Measurements from ENCODE around the gene PROB1. TPM values are rescaled to one million over a fixed set of nuclear protein-coding genes. Genes with fewer than 3 reads are reported as not detected.
"Not testable (repeated sequence)": the region's sequence is repeated elsewhere in the genome, so short reads cannot be mapped to it uniquely, and the experiment has no call there.

Gene PROB1
- total RNA-seq, 1 donor from 2014 or later, result 3.0 TPM

- DNase-seq (ENCODE audit: low spot score), result no peak
Measured at GRCh38 chr5:139378101-139378825, 16.6 kb downstream of the PROB1 start.

GRCh38 chr5:139377226-139377625 is 17.7 kb downstream of the PROB1 start:
- no peak for DNase-seq (ENCODE audit: low spot score)

- DNase-seq (ENCODE audit: low spot score), result no peak
Measured at GRCh38 chr5:139376364-139376763, 18.5 kb downstream of the PROB1 start.

DNA sequence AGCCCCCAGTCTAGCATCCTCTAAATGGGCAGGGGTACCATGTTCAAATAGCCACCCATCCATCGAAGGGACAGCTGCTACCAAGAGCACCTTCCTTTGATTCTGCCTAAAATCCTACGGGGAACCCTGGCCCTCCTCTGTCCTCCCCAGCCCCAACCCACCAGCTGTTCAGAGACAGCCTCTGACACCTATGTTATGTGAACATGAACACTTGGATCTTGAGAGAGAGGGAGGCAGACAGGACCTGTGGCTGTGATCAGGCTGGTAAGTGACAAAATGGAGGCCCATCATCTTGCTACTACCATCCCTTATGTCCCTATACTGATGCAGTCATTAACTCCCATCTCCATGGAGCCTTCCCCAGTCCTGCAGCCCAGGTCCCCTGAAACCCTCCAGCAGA is 20.0 kb downstream of the PROB1 start:
- no peak for DNase-seq (ENCODE audit: low spot score)

DNA sequence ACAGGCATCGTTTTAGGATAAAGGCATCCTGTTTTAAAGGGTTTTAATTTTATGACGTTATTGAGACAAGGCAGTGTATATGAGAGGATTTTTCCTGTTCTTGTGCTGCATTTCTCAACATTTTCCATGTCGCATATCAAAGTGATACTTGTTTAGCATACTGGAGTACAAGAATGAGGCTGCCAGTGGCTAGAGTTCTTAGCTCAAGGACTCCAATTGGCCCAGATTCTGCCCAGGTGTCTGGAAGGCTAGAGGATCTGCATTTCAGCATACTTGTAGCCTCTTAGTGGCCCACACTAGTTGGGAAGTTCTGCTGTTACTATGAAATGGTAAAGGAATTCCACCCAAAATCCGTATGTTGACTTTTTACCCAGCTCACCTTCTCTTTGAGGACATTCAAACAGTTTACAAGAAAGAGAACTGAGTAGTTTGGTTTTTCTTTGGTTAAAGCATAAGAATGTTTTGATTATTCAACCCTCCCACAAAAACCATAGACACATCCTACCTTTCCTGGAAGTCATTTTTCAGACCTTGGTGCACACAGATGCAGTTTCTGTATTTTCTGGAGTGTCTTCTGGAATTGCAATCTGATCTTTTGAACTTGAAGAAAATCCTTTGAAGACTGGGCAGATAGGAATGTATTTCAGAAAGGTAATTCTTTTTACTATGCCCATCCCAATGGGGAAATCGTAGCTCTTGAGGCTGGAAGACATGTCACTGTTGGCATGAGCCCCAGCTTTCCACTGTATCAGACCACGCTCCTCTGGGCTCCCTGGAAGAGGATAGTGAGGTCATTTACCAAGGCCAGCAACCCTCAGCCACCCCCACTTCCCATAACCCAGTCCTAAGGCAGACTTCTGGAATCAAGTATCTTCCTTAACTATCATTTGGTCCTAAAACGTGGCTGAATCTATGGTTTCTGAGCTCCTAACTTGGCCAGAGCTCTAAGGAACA is 23.1 kb downstream of the PROB1 start:
- no peak for DNase-seq (ENCODE audit: low spot score)

DNA sequence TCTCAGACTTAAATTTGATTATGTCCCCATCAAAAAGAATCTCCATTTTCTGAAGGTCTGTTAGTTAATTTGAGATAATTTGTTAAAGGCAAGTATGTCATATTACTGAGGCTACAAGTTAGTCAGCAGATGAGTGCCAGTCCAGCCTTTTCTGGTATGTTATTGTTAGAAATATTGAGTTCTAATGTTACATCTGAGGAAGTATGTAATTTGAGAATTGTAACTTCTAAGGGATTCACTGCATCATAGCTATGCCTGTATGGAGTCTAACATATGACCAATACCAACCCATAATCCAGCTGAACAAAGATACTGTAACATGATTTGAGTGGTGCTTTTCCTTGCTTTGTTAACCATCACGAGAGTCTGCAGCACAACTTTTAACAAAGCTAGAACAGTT is 25.7 kb downstream of the PROB1 start:
- DNase-seq (ENCODE audit: low spot score), result no peak

GRCh38 chr5:139368613-139369012 is 26.3 kb downstream of the PROB1 start:
- no peak for DNase-seq (ENCODE audit: low spot score)

DNA sequence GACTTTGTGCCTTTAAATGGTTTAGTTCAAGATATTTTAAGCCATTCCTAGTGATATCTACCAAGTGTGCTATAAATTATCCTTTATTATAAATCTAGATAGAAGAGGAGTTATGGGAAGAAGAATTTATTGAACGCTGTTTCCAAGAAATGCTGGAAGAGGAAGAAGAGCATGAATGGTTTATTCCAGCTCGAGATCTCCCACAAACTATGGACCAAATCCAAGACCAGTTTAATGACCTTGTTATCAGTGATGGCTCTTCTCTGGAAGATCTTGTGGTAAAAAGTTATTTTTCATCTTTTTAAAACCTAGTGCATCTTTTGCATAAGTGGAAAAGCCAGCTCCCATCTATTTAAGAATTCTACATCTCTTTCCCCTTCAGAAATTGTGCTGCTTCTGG is 30.4 kb downstream of the PROB1 start:
- DNase-seq (ENCODE audit: low spot score), result no peak

GRCh38 chr5:139363937-139364336 is 31.0 kb downstream of the PROB1 start:
- DNase-seq (ENCODE audit: low spot score), result no peak

DNA sequence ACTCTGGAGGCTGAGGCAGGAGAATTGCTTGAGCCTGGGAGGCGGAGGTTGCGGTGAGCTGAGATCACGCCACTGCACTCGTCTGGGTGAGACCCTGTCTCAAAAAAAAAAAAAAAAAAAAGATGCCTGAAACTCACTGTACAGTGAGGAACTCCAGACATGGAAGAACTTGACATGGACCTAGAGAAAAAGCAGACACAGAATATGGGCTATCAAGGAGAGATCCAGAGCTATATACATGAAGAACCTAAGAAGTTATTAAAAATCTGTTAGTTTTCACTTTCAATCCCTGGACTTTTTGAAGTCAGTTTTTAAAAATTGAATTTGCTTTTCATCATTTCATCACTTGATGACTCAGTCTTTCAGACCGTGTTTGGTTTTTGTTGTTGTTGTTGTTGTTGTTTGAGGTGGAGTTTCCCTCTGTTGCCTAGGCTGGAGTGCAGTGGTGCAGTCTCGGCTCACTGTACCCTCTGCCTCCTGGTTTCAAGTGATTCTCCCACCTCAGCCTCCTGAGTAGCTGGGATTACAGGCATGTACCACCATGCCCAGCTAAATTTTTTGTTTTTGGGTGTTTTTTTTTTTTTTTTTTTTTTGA is 33.0 kb downstream of the PROB1 start:
- no peak for DNase-seq (ENCODE audit: low spot score)

DNA sequence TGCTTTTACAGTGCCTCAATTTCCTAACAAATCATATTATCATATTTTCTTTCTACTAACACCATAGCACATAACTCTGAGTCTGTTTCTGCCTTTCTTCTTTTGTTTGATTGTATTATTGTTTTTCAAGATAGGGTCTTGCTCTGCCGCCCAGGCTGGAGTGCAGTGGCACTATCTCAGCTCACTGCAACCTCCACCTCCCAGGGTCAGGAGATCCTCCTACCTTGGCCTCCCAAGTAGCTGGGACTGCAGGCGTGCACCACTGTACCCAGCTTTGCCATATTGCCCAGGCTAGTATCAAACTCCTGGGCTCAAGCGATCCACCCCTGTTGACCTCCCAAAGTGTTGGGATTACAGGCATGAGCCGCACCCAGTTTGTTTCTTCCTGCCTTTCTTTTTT is 34.5 kb downstream of the PROB1 start:
- DNase-seq (ENCODE audit: low spot score), result no peak

DNA sequence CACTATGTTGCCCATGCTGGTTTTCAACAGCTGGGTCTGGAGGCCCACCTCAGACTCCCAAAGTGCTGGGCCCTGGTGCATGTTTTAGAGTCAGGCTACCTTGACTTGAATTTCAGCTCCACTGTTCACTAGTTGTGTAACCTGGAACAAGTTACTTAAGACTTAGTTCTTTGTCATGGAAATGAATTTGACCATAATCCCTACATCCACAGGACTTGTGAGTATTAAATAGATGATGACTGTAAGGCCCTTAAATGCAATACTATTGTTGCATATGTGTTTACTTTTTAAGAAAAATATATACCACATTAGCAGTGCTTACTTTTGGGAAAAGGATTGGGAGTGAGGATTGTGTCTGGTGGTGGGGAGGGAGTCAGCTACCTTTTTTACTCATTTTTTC is 36.8 kb downstream of the PROB1 start:
- DNase-seq (ENCODE audit: low spot score), result no peak

- DNase-seq (ENCODE audit: low spot score), result not testable (repeated sequence)
Measured at GRCh38 chr5:139355900-139356299, 39.0 kb downstream of the PROB1 start.

DNA sequence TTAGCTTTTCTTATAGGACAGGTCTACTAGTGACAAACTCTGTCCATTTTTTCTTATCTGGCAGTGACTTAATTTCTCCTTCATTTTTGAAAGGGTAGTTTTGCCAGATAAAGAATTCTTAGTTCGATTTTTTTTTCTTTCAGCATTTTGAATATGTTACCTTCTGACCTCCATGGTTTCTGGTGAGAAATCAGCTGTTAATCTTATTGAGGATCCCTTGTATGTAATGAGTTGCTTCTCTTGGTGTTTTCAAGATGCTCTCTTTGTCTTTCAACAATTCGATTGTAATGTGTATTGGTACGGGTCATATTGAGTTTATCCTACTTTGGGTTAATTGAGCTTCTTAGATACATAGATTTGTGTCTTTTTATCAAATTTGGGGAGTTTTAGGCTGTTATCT is 40.7 kb downstream of the PROB1 start:
- DNase-seq (ENCODE audit: low spot score), result no peak

- not testable (repeated sequence) for DNase-seq (ENCODE audit: low spot score)
Measured at GRCh38 chr5:139347863-139348262, 47.0 kb downstream of the PROB1 start.

- not testable (repeated sequence) for DNase-seq (ENCODE audit: low spot score)
Measured at GRCh38 chr5:139345442-139345841, 49.5 kb downstream of the PROB1 start.

DNA sequence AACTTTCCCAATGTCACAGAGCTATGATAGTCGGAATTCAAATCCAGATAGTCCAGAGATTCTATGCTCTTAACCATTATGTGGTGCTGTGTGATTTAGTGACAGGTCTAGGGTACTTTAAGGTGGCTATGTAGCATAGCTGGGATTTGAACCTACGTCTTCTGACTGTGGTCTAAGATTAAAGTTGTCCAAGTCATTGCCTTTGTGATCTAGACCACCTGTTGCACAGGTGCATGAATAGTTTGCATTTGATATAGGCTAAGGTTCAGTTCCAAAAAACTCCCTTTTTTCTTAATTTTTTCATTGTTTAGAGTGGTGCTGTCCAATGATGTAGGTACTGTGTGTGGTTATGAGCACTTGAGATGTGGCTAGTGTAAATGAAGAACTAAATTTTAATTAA is 50.7 kb downstream of the PROB1 start:
- no peak for DNase-seq (ENCODE audit: low spot score)

DNA sequence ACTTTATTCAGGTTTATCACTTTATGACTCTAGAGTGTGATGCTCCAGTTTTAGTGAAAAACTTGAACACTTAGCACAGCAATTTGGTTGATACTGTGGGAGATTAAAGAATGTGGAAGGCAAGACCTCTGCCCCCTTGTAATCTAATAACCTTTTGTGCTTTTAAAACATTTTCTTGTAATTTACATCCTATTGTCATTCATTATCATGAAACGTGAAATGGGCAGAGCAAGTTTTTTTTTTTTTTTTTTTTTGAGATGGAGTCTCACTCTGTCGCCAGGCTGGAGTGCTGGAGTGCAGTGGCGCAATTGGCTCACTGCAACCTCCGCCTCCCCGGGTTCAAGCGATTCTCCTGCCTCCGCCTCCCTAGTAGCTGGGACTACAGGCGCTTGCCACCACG is 51.4 kb downstream of the PROB1 start:
- DNase-seq (ENCODE audit: low spot score), result no peak

DNA sequence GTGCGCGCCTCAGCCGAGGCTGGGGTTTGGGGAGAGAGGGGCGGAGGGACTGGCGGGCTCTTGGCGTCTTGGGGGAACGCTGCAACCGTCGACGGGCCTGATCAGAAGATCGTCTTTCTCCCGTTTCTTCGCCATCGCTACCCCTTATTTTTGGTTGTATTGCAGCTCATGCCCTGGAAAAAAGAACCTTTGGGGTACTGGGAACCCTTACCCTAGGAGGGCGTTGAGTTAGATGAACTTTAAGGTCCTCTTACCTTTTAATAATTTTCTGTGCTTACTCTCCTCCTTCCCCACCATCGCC is 52.5 kb downstream of the PROB1 start:
- DNase-seq (ENCODE audit: low spot score), result no peak

DNA sequence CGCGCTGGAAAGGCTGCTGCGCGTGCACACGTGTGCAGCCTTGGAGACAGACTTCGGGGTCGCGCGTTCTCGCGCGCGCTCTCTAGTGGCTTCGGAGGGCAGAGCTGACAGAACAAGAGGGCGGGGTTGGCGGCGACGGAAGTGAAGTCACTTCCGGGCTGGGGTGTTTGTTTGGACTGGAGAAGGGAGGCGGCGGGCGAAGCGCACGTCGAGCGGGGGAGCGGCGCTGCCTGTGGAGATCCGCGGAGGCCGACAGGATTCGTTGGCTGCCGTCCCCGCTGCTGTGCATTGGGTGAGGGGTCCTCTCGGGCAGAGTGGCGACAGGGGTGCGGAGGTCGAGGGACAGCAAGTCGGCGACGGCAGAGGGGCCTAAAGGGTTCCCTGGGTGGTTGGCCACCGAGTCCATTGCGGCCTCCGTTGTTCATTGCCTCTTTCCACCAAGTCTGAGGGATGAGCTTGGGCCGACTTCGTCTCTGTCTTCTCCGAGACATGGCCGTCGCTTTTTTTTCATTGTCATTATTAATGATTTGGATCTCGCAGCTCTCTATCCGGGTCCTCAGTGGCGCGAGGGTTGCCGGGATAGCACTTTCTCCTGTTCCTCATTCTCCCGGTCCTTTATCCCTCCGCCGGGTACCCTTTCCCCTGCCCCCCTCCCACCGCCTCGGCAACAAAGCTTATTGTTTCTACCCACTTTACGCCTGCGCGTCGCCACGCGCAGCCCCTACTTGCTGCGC is 53.0 kb downstream of the PROB1 start, which contains the start of gene PAIP2:
TSS of gene PAIP2 (plus strand) at position 166 of the 734 bp plus-strand sequence. CDS start 21,931 bp downstream, outside the sequence.
- DNase-seq (ENCODE audit: low spot score), result peak; percentile 97

GRCh38 chr5:139341187-139341688 is 53.7 kb downstream of the PROB1 start:
- no peak for DNase-seq (ENCODE audit: low spot score)
